SKM-1 treated with dmso at 0.1 percent for 144 hours (cell line): ENCODE results near the gene HIGD1A.

Source experiments
- DNase-seq: peaks from one replicate; lab custom pipeline; 2025; ENCODE audit not compliant: unreplicated experiment; lab: John Stamatoyannopoulos, UW

HIGD1A gene

DNA sequence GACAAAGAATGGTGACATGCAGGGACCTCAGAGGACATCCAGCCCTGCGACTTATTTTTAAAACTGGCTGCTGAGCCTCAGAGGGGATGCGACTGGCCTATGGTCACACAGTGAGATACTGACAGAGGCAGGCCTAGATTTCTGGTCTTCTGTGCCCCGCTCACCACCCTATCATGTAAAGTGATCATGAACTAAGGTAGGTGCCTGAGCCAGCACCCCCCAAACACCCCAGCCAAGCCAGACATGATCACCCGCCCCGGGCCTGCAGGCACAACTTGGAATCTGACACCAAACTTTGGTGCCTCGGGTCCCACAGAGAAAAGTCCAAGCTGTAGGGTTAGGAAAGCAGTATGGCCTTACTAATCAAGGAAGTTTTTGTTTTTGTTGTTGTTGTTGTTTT is 67.8 kb downstream of the HIGD1A start:
- no peak for DNase-seq

DNA sequence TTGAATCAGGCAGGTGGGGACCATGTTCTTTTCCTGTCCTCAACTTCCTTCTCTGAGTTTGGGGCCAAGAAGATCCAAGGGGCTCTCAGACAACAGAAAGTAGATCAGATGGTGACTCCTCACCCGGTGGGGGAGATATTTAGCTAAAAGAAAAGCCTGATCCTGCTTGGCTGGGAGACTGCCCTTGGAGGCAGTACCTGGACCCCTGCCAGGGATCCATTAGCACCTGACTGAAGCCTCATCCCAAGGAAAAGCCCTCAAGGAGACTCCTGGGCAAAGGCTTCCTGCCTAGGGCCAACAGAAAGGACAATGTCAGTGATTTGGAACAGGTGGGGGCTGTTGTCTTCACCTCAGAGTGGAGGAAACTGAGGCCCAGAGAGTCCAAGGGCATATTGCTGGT is 68.2 kb downstream of the HIGD1A start:
- no peak for DNase-seq

- no peak for DNase-seq
Observed at GRCh38 chr3:42735615-42736014, 68.7 kb downstream of the HIGD1A start.

DNA sequence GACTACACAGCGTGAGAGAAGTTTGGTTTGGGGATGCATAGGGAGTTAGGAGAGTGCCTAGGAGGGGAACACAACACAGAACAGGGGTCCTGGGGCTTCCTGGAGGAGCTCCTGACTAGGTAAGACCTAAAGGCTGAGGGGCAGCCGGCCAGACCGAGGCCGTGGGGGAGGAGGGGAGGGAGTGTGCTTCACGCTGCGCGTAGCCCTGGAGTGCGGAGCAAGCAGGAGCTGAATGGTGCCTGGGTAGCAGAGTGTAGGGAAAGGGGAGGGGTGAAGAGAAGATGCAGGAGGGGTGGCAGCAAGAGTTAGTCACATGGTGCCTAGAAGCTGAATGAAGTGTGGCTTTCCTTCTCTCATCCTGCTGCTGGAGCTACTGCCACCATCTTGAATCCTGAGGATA is 69.3 kb downstream of the HIGD1A start:
- no peak for DNase-seq

DNA sequence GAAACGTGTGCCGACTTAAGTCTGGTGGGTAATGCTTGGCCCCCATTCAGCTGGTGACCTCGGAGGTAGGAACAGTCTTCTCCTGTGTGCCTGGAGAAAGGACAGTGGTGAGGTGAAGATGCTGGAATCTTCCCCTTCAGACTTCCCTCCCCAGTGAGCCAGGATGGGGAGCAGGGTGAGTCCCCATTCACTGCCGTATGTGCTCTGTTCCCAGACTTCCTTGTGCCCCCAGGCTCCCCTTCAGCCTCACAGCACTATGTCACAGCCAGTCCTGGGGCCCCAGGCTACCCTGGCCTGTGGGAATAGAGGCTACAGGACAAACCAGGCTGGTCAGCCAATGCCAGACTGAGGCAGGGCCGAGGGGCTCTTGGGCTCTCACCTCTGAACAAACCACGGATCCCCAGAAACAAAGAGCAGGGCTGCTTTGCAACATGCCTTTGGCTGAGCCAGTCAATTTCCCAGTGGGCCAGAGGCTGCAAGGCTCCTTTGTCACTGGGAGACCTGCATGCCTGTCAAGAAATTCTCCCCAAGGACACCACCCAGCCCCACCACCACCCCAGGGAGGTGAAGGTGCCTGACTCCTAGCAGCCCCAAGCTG is 69.9 kb downstream of the HIGD1A start:
- no peak for DNase-seq

- no peak for DNase-seq
Observed at GRCh38 chr3:42733501-42734262, 70.6 kb downstream of the HIGD1A start.
